NCI-H526 (cell line): ENCODE measurements around the gene POC5.
A peak's percentile ranks its signal among the peaks of the same experiment; 100 is the strongest.
"Not testable (repeated sequence)": the region's sequence is repeated elsewhere in the genome, so short reads cannot be mapped to it uniquely, and the experiment has no call there.

Experiments used
- DNase-seq, 2 experiments: peaks; one replicate each; lab custom pipeline; 2025; lab: John Stamatoyannopoulos, UW

The POC5 gene

DNA sequence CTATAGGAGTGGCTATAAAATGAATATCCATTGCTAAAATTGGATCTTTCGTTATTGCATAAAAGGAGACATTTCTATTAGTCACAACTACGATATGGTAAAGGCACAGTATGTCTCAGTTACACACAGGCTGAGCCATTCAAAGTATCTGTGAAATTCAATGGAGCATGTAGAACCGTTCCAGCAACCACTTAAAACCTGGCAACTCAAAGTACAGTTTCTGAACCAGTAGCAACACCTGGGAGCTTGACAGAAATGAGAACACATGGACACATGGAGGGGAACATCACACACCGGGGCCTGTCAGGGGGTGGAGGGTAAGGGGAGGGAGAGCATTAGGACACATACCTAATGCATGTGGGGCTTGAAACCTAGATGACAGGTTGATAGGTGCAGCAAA is 15.4 kb downstream of the POC5 start:
- DNase-seq = no peak

- DNase-seq = not testable (repeated sequence)
Measured at GRCh38 chr5:75695472-75696351, 21.5 kb downstream of the POC5 start.

- DNase-seq = no peak
Measured at GRCh38 chr5:75694781-75695180, 22.5 kb downstream of the POC5 start.

DNA sequence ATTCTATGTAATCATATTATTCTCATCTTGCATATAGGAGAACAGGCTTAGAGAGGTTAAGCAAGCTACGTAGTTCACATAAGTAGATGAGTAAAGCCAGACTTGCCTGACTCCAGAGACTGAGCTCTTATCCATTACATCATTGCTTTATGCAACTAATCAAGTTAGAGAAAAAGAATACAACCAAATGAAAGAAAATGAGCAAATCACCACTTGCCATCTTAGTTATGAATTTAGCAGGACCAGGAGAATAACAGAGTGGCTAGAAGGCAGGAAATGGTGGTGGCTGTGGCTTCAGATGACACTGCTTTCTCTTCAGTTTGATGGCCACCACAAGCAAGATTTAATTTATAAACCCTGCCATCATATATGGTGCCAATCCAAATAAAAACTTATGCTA is 26.6 kb downstream of the POC5 start:
- DNase-seq = no peak

- DNase-seq = no peak
Measured at GRCh38 chr5:75686480-75686879, 30.8 kb downstream of the POC5 start.

DNA sequence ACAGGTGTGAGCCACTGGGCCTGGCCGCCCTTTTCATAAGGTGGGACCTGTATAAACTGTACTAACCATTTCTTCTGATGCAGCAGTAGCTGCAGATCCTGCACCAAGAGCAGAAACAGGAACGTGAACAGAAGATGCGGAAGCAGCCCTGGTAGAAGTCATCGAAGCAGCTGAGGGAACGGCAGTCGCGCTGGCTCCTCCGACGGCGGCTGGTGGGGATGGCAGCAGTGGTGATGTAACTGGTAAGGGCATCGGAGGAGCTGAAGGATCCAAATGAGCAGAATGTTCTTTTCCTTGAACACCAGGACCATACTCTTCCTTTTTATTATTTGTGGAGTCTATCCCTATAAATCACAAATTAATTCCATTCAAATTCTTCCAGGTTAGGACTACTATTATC is 32.1 kb downstream of the POC5 start:
- DNase-seq = no peak

DNA sequence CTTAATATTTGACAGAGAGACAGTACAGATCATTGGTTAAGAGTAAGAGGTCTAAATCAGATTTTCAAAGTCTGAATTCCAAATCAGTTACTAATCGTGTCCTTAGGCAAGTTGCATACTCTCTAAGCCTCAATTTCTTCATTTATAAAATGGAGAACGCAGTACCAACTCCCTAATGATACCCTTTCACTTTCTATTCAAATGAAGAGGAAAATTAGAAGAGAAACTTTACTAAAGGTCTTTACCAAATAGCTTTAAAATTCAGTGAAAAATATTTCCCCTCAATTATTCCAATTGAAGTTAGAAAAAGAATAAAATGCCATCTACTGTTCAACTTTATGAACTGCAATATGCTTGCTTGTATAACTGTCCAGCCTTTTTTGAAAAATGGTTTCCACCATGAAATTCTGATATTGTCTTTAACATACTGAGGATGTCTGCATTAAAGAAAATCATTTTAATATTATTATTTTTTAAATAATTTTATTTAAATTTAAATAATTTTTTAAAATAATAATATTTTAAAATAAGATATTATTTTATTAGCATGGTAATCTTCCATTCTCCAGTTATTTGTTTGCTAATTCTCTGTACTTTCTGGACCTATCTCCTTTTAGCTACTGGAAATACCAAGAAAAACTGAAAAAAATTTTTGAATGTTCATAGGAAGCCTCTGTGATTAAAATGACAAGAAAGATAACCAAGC is 36.0 kb downstream of the POC5 start:
- peak in 1 of 2 experiments; percentile 27 for DNase-seq

DNA sequence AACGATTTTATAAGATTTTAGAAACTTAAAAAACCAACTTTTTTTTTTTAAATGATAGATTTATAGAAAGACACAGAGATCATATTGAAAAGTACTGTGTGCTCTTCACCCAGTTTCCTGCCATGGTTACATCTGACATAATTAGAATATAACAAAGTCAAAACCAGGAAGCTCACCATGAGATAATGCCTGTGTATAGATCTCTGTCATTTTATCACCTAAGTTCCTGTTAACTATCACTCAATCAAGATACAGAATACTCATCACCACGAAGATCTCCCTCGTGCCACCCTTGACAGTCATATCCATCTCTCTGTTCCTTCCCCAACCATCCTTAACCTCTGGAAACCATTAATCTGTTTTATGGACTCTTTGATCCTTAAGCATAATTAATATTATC is 39.1 kb downstream of the POC5 start:
- no peak for DNase-seq

GRCh38 chr5:75677607-75678006 is 39.6 kb downstream of the POC5 start:
- no peak for DNase-seq

DNA sequence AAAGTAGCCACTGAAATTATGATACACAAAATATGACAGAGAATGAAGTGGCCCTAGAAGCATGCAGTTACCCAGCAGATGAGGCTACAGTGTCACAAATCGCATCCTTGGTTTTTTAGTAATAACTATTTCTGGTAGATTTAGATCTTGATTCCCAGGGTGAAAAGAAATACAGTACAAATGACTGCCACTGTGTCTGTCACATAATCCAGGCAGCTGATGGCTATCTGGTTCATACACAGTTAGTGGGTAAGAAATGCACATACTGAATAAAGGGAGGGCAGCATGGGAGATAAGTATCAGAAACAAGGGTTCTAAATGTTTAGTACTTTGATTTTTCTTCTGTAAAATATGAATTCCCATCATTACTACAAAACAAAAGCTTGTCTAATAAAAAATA is 41.5 kb downstream of the POC5 start:
- DNase-seq = no peak

DNA sequence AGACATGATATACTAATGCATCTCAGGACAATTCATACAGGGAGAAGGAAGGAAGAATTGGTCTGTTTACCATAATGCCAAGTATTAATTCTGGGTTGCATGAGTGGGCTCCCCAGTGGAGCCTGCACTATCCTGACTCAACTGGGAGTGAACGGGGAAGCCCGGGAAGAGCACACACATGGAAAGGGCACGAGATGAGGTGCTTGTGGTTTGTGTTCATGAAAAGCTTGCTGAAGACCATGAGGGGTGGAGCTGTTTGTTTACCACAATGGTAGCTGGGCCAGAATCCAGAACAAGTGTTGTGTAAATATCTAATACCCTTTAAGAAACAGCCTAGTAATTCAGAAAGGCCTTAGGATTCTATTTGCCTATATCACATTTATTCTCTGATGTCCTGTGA is 44.6 kb downstream of the POC5 start:
- no peak for DNase-seq

GRCh38 chr5:75671506-75671905 is 45.7 kb downstream of the POC5 start:
- no peak for DNase-seq

DNA sequence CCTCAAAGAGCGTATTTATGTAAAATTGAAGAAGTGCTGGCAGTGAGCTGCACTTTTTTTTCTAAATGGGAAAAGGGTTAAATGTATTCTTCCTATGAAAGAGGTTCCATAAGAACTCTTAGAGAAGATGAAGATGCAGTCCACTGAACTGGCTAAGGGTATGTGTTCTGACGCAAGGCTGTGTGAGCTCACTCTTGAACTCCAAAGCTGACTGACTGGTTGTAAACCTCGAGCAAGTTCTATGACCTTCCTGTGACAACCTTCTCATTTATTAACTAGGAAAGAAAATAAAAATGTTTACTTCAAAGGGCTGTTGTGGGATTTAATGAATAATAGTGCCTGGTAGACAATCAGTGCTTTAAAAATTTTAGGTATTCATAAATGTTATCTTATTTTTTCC is 46.7 kb downstream of the POC5 start:
- DNase-seq = no peak

- peak in 1 of 2 experiments; percentile 3 for DNase-seq
Measured at GRCh38 chr5:75668977-75669689, 48.1 kb downstream of the POC5 start.

GRCh38 chr5:75668445-75668844 is 48.8 kb downstream of the POC5 start:
- no peak for DNase-seq

GRCh38 chr5:75667586-75667985 is 49.7 kb downstream of the POC5 start:
- peak in 1 of 2 experiments; percentile 14 for DNase-seq

DNA sequence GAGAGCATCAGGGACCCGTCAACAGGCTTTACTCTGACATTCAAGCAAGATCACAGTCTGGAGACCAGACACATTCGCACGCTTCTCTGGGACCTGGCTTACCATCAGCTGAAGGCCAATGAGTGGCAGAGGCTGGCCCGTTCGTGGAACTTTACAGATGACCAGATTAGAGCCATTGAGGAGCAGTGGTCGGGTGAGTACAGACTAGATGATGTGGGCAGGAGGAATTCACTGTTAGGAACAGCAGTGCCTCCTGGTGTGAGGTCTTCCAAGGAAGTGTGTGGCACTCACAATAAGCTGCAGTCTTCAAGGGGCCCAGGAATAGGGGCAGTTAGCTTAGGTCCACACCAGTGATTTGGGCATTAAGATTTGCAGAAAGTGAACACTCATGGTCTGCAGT is 50.4 kb downstream of the POC5 start:
- DNase-seq = no peak

GRCh38 chr5:75664979-75665378 is 52.3 kb downstream of the POC5 start:
- no peak for DNase-seq

DNA sequence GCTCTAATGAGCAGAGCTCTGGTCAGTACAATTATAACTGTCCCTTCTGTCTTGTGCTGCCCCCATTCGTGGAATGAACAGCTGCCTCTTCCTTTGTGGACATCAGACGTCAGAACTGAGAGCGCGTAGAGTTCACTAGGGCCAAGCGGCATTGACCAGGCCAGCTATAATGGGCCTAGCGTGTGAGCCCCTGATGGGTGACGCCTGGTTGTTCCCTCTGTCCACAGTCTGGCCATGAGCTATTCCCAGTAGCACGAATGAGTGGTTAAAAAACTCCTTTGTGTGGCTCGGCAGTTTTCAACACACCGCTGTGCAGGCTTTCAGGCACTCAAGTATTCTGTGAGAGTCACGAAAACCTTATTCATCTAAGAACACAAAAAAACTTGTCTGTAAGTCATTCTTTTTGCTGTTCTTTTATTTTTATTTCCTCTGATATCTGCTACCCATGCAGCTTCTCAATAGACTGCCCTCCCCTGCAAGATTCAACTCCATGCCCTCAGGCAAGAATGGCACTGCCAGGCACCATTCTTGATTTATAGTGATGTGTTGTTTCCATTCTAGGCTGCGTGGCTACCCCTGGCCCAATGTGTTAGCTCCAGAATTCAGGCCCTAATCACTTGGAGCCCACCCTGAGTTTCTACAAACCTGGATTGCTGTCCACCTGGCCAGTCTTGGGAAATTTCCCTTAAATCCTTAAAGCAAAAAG is 53.5 kb downstream of the POC5 start:
- DNase-seq = no peak

- DNase-seq = no peak
Measured at GRCh38 chr5:75662061-75662460, 55.2 kb downstream of the POC5 start.

- DNase-seq = no peak
Measured at GRCh38 chr5:75660678-75661465, 56.4 kb downstream of the POC5 start.
